ENCODE measurements around the gene IFT52. TPM values are rescaled to one million over a fixed set of nuclear protein-coding genes. Genes with fewer than 3 reads are reported as not detected.

IFT52 gene, protein sequence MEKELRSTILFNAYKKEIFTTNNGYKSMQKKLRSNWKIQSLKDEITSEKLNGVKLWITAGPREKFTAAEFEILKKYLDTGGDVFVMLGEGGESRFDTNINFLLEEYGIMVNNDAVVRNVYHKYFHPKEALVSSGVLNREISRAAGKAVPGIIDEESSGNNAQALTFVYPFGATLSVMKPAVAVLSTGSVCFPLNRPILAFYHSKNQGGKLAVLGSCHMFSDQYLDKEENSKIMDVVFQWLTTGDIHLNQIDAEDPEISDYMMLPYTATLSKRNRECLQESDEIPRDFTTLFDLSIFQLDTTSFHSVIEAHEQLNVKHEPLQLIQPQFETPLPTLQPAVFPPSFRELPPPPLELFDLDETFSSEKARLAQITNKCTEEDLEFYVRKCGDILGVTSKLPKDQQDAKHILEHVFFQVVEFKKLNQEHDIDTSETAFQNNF
- 28.2 to 33.6 TPM (median 31.5 TPM) in 5 replicates for total RNA-seq (2022; extraction: Qiagen RNA extraction)

GRCh38 chr20:43590392-43591303, at the start of gene IFT52:
TSS of gene IFT52 (plus strand) at chr20:43590937. CDS start at chr20:43594699, 3,762 bp downstream.

DNA sequence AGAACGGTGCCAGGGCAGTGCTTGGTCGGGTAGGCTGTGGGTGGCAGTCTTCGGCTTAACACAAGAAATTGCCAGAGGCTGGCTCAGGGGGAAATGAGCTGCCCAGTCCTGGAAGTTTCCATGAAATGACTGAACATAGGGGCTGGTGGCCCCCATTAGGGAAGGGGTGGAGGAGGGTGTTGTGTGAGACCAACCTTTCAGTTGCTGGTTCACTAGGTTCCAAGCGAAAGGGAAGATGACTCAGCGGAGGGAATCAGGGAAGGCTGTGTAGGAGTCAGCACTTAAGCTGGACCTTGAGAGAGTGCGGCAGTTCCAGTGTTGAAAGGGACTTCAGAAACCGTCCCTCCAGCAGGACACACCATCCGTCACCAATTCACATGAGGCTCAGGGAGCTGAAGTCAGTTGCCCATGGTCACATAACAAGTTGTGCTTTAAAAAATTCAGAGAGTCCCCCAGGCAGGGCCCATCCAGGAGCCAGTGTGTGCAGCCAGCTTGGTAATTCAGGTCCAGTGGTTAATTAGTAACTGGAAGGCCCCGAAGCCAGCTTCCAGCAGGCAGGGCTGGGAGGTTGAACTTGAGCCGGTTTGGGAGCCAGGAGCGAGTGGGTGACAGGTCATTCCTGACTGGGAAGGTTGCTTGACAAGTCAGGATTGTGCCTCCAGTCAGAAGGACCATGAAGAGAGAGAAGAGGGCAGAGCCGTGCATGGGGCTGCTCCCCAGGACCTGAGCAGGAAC, 32.2 kb upstream of the IFT52 start, which contains the start of gene SGK2:
Gene SGK2 (plus strand): TSS at position 616 of the 735 bp plus-strand sequence. CDS start 7,469 bp downstream, outside the sequence.

GRCh38 chr20:43666376-43667328, 75.9 kb downstream of the IFT52 start, which contains the start of gene MYBL2:
TSS of gene MYBL2 (plus strand) at chr20:43667114. CDS start at chr20:43667284, 170 bp downstream.

Other genes with a start within 250 kb of the IFT52 start
- gene SRSF6, start 133.0 kb upstream of the IFT52 start, total RNA-seq (2022; extraction: Qiagen RNA extraction) = 99.7 to 113 TPM (median 109 TPM) in 5 replicates
- 0.55 to 1.5 TPM (median 1.3 TPM) in 5 replicates for gene L3MBTL1, start 83.2 kb upstream of the IFT52 start, total RNA-seq (2022; extraction: Qiagen RNA extraction)
- 7.1 to 8.1 TPM (median 7.2 TPM) in 5 replicates for gene SGK2, start 31.9 kb upstream of the IFT52 start, total RNA-seq (2022; extraction: Qiagen RNA extraction)
- 76.0 to 80.6 TPM (median 80.0 TPM) in 5 replicates for gene MYBL2, start 76.2 kb downstream of the IFT52 start, total RNA-seq (2022; extraction: Qiagen RNA extraction)
- not detected in 5 replicates for gene GTSF1L, start 136.1 kb downstream of the IFT52 start, total RNA-seq (2022; extraction: Qiagen RNA extraction)

All from A549 treated with Hydrocortisone at 1 μM for 4 hours (cell line).